WERI-Rb-1 (cell line): Measurements from ENCODE around the gene GGN.

ENCODE experiments used
- DNase-seq: peaks from one replicate; pipeline ENCODE4 v3.0.0-alpha.2; 2020
- H3K27ac ChIP-seq: fragments of 250-450 bp; sonication (Bioruptor Pico); 2 replicates; pipeline ENCODE4 v1.5.1; 2020; ENCODE audit warnings: mild to moderate bottlenecking, moderate library complexity
- H3K27me3 ChIP-seq: fragments of 250-450 bp; sonication (Bioruptor Pico); 2 replicates; pipeline ENCODE4 v1.5.1; 2021; ENCODE audit warnings: mild to moderate bottlenecking, low read depth, moderate library complexity; ENCODE audit not compliant: insufficient read depth, severe bottlenecking
- H3K36me3 ChIP-seq: fragments of 250-450 bp; sonication (Bioruptor Pico); 2 replicates; pipeline ENCODE4 v1.5.1; 2020; ENCODE audit warnings: mild to moderate bottlenecking, moderate library complexity
- H3K4me3 ChIP-seq: 2 replicates; pipeline ENCODE4 v1.5.1; 2011; ENCODE audit warnings: low read depth, mild to moderate bottlenecking, control low read depth, low read length
- H3K9me3 ChIP-seq: fragments of 250-450 bp; sonication (Bioruptor Pico); 2 replicates; pipeline ENCODE4 v1.5.1; 2021; ENCODE audit warnings: mild to moderate bottlenecking, moderate library complexity; ENCODE audit not compliant: severe bottlenecking
- CTCF ChIP-seq: IDR thresholded peaks from 2 replicates; pipeline ENCODE4 v1.5.1; 2011; ENCODE audit warnings: low read depth, mild to moderate bottlenecking, control low read depth, inconsistent platforms, low read length

The GGN gene

GRCh38 chr19:38404858-38405257 lies 17.0 kb upstream of the GGN start:
- H3K9me3 ChIP-seq = no peaks in the 10 kb centered on the region
- H3K27me3 ChIP-seq = no peaks in the 10 kb centered on the region
- DNase-seq = no peak
- peaks cover 8% of the 10 kb centered on the region for H3K36me3 ChIP-seq
- H3K27ac ChIP-seq = no peak overlapping the region
- H3K4me3 ChIP-seq = no peak overlapping the region
- no peak for TF ChIP-seq CTCF

- Histone ChIP-seq H3K9me3 (no peaks in the 10 kb centered on the region), H3K4me3 (peak within 1 kb of the TSS; percentile 70), H3K36me3 (peaks cover 8% of the 10 kb centered on the region), H3K27ac (peak within 1 kb of the TSS; percentile 74), H3K27me3 (no peaks in the 10 kb centered on the region)
- peak; percentile 96 for DNase-seq
- peak; percentile 89 for TF ChIP-seq CTCF
Measured at GRCh38 chr19:38402967-38403674, 15.3 kb upstream of the GGN start, which contains the start of gene FAM98C. FAM98C (plus strand) TSS chr19:38403093; CDS start chr19:38403154, 61 bp downstream.

GRCh38 chr19:38402623-38402966 lies 14.8 kb upstream of the GGN start:
- H3K27ac ChIP-seq = peak overlapping the region; percentile 50
- peak overlapping the region; percentile 37 for H3K4me3 ChIP-seq
- TF ChIP-seq CTCF = no peak
- DNase-seq = no peak
- no peaks in the 10 kb centered on the region for H3K9me3 ChIP-seq
- H3K27me3 ChIP-seq = no peaks in the 10 kb centered on the region
- peaks cover 8% of the 10 kb centered on the region for H3K36me3 ChIP-seq

GRCh38 chr19:38401148-38401547 lies 13.3 kb upstream of the GGN start:
- no peak for TF ChIP-seq CTCF
- DNase-seq = no peak
- no peaks in the 10 kb centered on the region for H3K9me3 ChIP-seq
- H3K27ac ChIP-seq = no peak overlapping the region
- peaks cover 4% of the 10 kb centered on the region; the same call in 1 of the 2 replicates for H3K36me3 ChIP-seq
- H3K27me3 ChIP-seq = no peaks in the 10 kb centered on the region
- no peak overlapping the region for H3K4me3 ChIP-seq

- Histone ChIP-seq H3K27me3 (no peaks in the 10 kb centered on the region), H3K27ac (no peak overlapping the region), H3K36me3 (peaks cover 4% of the 10 kb centered on the region; the same call in 1 of the 2 replicates), H3K9me3 (no peaks in the 10 kb centered on the region), H3K4me3 (no peak overlapping the region)
- no peak for TF ChIP-seq CTCF
- no peak for DNase-seq
Measured at GRCh38 chr19:38400361-38400760, 12.5 kb upstream of the GGN start.

GRCh38 chr19:38399537-38399936 lies 11.7 kb upstream of the GGN start:
- no peak overlapping the region for H3K4me3 ChIP-seq
- no peak for DNase-seq
- no peaks in the 10 kb centered on the region for H3K36me3 ChIP-seq
- H3K27me3 ChIP-seq = no peaks in the 10 kb centered on the region
- no peak overlapping the region for H3K27ac ChIP-seq
- no peak for TF ChIP-seq CTCF
- no peaks in the 10 kb centered on the region for H3K9me3 ChIP-seq
